Mesendoderm (in vitro differentiated cells): ENCODE data around the gene HLTF.

Source experiments
- DNase-seq: peaks from one replicate; pipeline ENCODE4 v3.0.0; 2013
- H2AK5ac ChIP-seq: 2 replicates; pipeline ENCODE4 v1.6.1; 2013; ENCODE audit warnings: low read length, inconsistent platforms
- H2BK120ac ChIP-seq: 2 replicates; pipeline ENCODE4 v1.6.1; 2013; ENCODE audit warnings: low read depth, mild to moderate bottlenecking, low read length, moderate library complexity, mixed read lengths
- H2BK15ac ChIP-seq: replicated peaks from 2 replicates; pipeline ENCODE4 v1.6.1; 2013; ENCODE audit warnings: low read depth, mild to moderate bottlenecking, moderate library complexity
- H2BK5ac ChIP-seq: 2 replicates; pipeline ENCODE4 v1.6.1; 2013; ENCODE audit warnings: low read length, inconsistent platforms
- H3K18ac ChIP-seq: 2 replicates; pipeline ENCODE4 v1.6.1; 2013; ENCODE audit warnings: mild to moderate bottlenecking, low read length, mixed read lengths
- H3K23ac ChIP-seq: one replicate; pipeline ENCODE4 v1.6.1; 2013; ENCODE audit warnings: low read length
- H3K27ac ChIP-seq: 2 replicates; pipeline ENCODE4 v1.5.1; 2013; ENCODE audit warnings: low read depth, mild to moderate bottlenecking, inconsistent platforms, low read length, moderate library complexity
- H3K27me3 ChIP-seq: 2 replicates; pipeline ENCODE4 v1.6.1; 2013; ENCODE audit warnings: low read length, control low read depth, mild to moderate bottlenecking, inconsistent platforms; ENCODE audit not compliant: insufficient read depth, poor library complexity
- H3K36me3 ChIP-seq: 2 replicates; pipeline ENCODE4 v1.6.1; 2013; ENCODE audit warnings: low read length, inconsistent platforms; ENCODE audit not compliant: control insufficient read depth, insufficient read depth
- H3K4ac ChIP-seq: one replicate; pipeline ENCODE4 v1.6.1; 2013; ENCODE audit warnings: low read depth, mild to moderate bottlenecking, low read length, moderate library complexity
- H3K4me1 ChIP-seq: 2 replicates; pipeline ENCODE4 v1.6.1; 2013; ENCODE audit warnings: low read depth, low read length, inconsistent platforms; ENCODE audit not compliant: control insufficient read depth
- H3K4me2 ChIP-seq: 2 replicates; pipeline ENCODE4 v1.6.1; 2013; ENCODE audit warnings: low read length
- H3K4me3 ChIP-seq: 2 replicates; pipeline ENCODE4 v1.5.1; 2013; ENCODE audit warnings: mild to moderate bottlenecking, low read length
- H3K56ac ChIP-seq: one replicate; pipeline ENCODE4 v1.6.1; 2013; ENCODE audit warnings: low read length
- H3K79me1 ChIP-seq: 2 replicates; pipeline ENCODE4 v1.6.1; 2013; ENCODE audit warnings: low read length, inconsistent platforms
- H3K79me2 ChIP-seq: 2 replicates; pipeline ENCODE4 v1.6.1; 2013; ENCODE audit warnings: mild to moderate bottlenecking, low read length; ENCODE audit not compliant: control insufficient read depth, insufficient read depth
- H3K9ac ChIP-seq: 2 replicates; pipeline ENCODE4 v1.6.1; 2013; ENCODE audit warnings: low read length, inconsistent platforms
- H4K5ac ChIP-seq: one replicate; pipeline ENCODE4 v1.6.1; 2013; ENCODE audit warnings: low read length
- H4K8ac ChIP-seq: one replicate; pipeline ENCODE4 v1.6.1; 2013; ENCODE audit warnings: low read depth, mild to moderate bottlenecking, control low read depth, low read length, moderate library complexity
- WGBS: extraction: QIAGEN DNeasy Blood & Tissue Kit; methylation state at CpG from one replicate; pipeline ENCODE4 v1.1.7; 2013; ENCODE audit warnings: low lambda C conversion rate, missing lambda C conversion rate; ENCODE audit not compliant: insufficient coverage; ENCODE audit errors: extremely low coverage; 5-methylcytosine and 5-hydroxymethylcytosine counted together

The HLTF gene

GRCh38 chr3:149016242-149016641, 70.1 kb downstream of the HLTF start:
- H3K18ac ChIP-seq = no peak overlapping the region
- H3K9ac ChIP-seq = no peak overlapping the region
- H3K36me3 ChIP-seq = no peaks in the 10 kb centered on the region
- no peak overlapping the region for H3K23ac ChIP-seq
- no peaks in the 10 kb centered on the region for H3K79me1 ChIP-seq
- H3K79me2 ChIP-seq = no peaks in the 10 kb centered on the region
- no peak overlapping the region for H3K56ac ChIP-seq
- WGBS = no CpG with 5 or more reads among the region's 2 CpGs
- H2BK15ac ChIP-seq = no peak overlapping the region
- no peak overlapping the region for H4K8ac ChIP-seq
- no peak overlapping the region for H2BK5ac ChIP-seq
- no peak overlapping the region for H3K4me3 ChIP-seq
- H2AK5ac ChIP-seq = no peak overlapping the region
- peaks cover 2% of the 10 kb centered on the region for H3K4me1 ChIP-seq
- DNase-seq = no peak
- no peak overlapping the region for H4K5ac ChIP-seq
- no peak overlapping the region for H3K4me2 ChIP-seq
- H3K27ac ChIP-seq = no peak overlapping the region
- H2BK120ac ChIP-seq = no peak overlapping the region
- no peak overlapping the region for H3K4ac ChIP-seq
- no peaks in the 10 kb centered on the region for H3K27me3 ChIP-seq

DNA sequence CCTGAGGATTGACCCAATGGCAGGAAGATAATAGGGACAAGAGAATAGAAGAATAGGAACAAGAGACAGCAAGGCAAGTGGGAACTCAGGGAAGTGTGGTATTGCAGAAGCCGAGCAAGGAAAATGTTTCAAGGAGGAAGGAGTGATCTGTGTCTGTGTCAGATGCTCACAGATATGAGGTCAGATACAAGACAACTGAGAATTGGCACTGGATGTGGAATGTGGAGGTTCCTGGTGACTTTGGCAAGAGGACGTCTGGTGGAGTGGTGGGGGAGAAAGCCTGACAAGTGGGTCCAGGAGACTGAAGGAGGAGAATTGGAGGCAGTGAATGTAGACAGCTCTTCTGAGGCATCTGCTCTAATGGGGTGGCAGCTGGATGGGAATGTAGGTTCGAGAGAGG, 70.9 kb downstream of the HLTF start:
- no CpG with 5 or more reads among the region's 3 CpGs for WGBS
- Histone ChIP-seq H2BK15ac (no peak overlapping the region), H3K23ac (no peak overlapping the region), H3K4me3 (no peak overlapping the region), H3K79me2 (no peaks in the 10 kb centered on the region), H3K36me3 (peaks cover 3% of the 10 kb centered on the region), H3K9ac (no peak overlapping the region), H2BK120ac (no peak overlapping the region), H3K27ac (no peak overlapping the region), H2AK5ac (no peak overlapping the region), H3K18ac (no peak overlapping the region), H3K4me2 (no peak overlapping the region), H4K5ac (no peak overlapping the region), H3K79me1 (no peaks in the 10 kb centered on the region), H4K8ac (no peak overlapping the region), H3K27me3 (no peaks in the 10 kb centered on the region), H3K4me1 (no peaks in the 10 kb centered on the region), H3K56ac (no peak overlapping the region), H2BK5ac (no peak overlapping the region), H3K4ac (no peak overlapping the region)
- DNase-seq = no peak

DNA sequence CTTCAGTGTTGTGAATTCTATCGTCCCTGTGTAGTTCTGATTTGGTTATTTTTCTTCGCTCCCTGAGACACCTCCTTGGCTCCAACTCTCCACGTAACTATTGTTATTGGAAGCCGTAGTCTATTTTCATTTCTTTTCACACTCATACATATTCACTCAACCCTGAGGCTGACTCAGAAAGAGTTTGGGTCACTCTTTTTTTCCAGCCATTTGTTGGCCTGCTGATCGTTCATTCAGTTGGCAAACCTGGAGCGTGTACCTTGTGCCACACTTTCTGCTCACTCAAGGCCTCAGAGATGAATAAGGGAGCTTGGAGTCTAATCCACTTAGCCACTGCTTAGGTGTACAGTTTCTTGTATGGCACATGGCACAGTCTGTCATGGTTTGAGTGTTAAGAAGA, 72.6 kb downstream of the HLTF start:
- Histone ChIP-seq H2BK5ac (no peak overlapping the region), H3K79me1 (no peaks in the 10 kb centered on the region), H2BK15ac (no peak overlapping the region), H3K27me3 (no peaks in the 10 kb centered on the region), H3K9ac (no peak overlapping the region), H3K4ac (no peak overlapping the region), H3K27ac (no peak overlapping the region), H3K79me2 (no peaks in the 10 kb centered on the region), H3K4me3 (no peak overlapping the region), H2AK5ac (no peak overlapping the region), H3K4me1 (no peaks in the 10 kb centered on the region), H3K23ac (no peak overlapping the region), H3K4me2 (no peak overlapping the region), H3K56ac (no peak overlapping the region), H2BK120ac (no peak overlapping the region), H3K18ac (no peak overlapping the region), H4K8ac (no peak overlapping the region), H4K5ac (no peak overlapping the region), H3K36me3 (peaks cover 3% of the 10 kb centered on the region)
- no peak for DNase-seq
- no CpG with 5 or more reads among the region's 6 CpGs for WGBS

GRCh38 chr3:149011676-149012075, 74.7 kb downstream of the HLTF start:
- no peaks in the 10 kb centered on the region for H3K79me2 ChIP-seq
- no peak for DNase-seq
- H3K23ac ChIP-seq = no peak overlapping the region
- no peak overlapping the region for H3K27ac ChIP-seq
- H3K18ac ChIP-seq = no peak overlapping the region
- WGBS = no CpG with 5 or more reads among the region's 5 CpGs
- H4K5ac ChIP-seq = no peak overlapping the region
- H3K79me1 ChIP-seq = no peaks in the 10 kb centered on the region
- no peak overlapping the region for H2AK5ac ChIP-seq
- H3K4me1 ChIP-seq = no peaks in the 10 kb centered on the region
- H2BK120ac ChIP-seq = no peak overlapping the region
- no peak overlapping the region for H3K4ac ChIP-seq
- H3K4me3 ChIP-seq = no peak overlapping the region
- H3K36me3 ChIP-seq = peaks cover 3% of the 10 kb centered on the region
- H2BK15ac ChIP-seq = no peak overlapping the region
- H2BK5ac ChIP-seq = no peak overlapping the region
- H4K8ac ChIP-seq = no peak overlapping the region
- no peak overlapping the region for H3K56ac ChIP-seq
- no peak overlapping the region for H3K9ac ChIP-seq
- no peak overlapping the region for H3K4me2 ChIP-seq
- no peaks in the 10 kb centered on the region for H3K27me3 ChIP-seq

DNA sequence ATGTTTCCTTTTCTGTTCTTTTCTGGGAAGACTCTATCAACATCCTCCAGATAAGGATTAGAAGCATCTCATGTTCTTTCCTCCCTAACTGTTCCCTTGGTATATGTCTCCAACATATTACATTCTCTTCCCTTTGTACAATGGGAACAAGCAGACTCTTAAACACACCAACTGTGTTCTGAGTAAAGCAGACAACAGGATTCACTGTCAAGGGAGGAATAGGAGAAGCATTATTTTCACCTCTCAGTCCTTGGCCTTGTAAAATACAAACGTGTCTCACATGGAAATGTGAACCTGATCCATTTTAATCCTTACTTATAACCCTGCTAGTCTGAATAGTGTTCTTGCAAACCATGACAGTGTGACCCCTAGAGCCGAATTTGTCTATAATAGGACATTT, 75.4 kb downstream of the HLTF start:
- Histone ChIP-seq H3K9ac (no peak overlapping the region), H4K8ac (no peak overlapping the region), H4K5ac (no peak overlapping the region), H3K56ac (no peak overlapping the region), H3K4me1 (no peaks in the 10 kb centered on the region), H2BK15ac (no peak overlapping the region), H3K79me2 (no peaks in the 10 kb centered on the region), H3K18ac (no peak overlapping the region), H3K23ac (no peak overlapping the region), H3K4me3 (no peak overlapping the region), H3K27ac (no peak overlapping the region), H3K4ac (no peak overlapping the region), H3K27me3 (no peaks in the 10 kb centered on the region), H2BK120ac (no peak overlapping the region), H3K4me2 (no peak overlapping the region), H2BK5ac (no peak overlapping the region), H2AK5ac (no peak overlapping the region), H3K79me1 (no peaks in the 10 kb centered on the region), H3K36me3 (peaks cover 3% of the 10 kb centered on the region)
- WGBS = no CpG with 5 or more reads among the region's 2 CpGs
- no peak for DNase-seq

DNA sequence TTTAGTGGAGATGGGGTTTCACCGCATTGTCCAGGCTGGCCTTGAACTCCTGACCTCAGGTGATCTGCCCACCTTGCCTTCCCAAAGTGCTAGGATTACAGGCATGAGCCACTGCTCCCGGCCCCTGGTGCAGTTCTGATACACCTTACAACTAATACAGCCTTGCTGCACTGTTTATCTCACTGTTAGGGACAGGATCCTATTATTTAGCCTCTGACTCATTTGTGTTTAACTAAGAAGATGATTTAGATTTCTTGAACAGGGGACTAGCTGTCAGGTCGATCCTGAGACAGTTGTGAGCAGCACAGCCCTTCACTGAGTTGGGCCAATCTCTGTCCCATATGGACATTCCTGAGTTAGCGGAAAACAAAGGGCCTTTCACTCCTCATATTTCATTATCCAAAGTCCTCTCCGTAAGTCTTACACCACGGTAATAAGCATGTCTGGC, 75.8 kb downstream of the HLTF start:
- no peak overlapping the region for H3K56ac ChIP-seq
- H3K4ac ChIP-seq = no peak overlapping the region
- no peaks in the 10 kb centered on the region for H3K79me2 ChIP-seq
- no peak overlapping the region for H3K23ac ChIP-seq
- H3K4me2 ChIP-seq = no peak overlapping the region
- H3K18ac ChIP-seq = no peak overlapping the region
- H2BK15ac ChIP-seq = no peak overlapping the region
- no peak overlapping the region for H3K27ac ChIP-seq
- H3K4me1 ChIP-seq = no peaks in the 10 kb centered on the region
- DNase-seq = no peak
- H3K4me3 ChIP-seq = no peak overlapping the region
- H3K36me3 ChIP-seq = peaks cover 3% of the 10 kb centered on the region
- H2AK5ac ChIP-seq = no peak overlapping the region
- no peak overlapping the region for H4K5ac ChIP-seq
- no peak overlapping the region for H2BK5ac ChIP-seq
- no peak overlapping the region for H4K8ac ChIP-seq
- no CpG with 5 or more reads among the region's 6 CpGs for WGBS
- H2BK120ac ChIP-seq = no peak overlapping the region
- no peaks in the 10 kb centered on the region for H3K27me3 ChIP-seq
- H3K79me1 ChIP-seq = no peaks in the 10 kb centered on the region
- H3K9ac ChIP-seq = no peak overlapping the region
